ENCODE data around the gene SPEG.

DNA sequence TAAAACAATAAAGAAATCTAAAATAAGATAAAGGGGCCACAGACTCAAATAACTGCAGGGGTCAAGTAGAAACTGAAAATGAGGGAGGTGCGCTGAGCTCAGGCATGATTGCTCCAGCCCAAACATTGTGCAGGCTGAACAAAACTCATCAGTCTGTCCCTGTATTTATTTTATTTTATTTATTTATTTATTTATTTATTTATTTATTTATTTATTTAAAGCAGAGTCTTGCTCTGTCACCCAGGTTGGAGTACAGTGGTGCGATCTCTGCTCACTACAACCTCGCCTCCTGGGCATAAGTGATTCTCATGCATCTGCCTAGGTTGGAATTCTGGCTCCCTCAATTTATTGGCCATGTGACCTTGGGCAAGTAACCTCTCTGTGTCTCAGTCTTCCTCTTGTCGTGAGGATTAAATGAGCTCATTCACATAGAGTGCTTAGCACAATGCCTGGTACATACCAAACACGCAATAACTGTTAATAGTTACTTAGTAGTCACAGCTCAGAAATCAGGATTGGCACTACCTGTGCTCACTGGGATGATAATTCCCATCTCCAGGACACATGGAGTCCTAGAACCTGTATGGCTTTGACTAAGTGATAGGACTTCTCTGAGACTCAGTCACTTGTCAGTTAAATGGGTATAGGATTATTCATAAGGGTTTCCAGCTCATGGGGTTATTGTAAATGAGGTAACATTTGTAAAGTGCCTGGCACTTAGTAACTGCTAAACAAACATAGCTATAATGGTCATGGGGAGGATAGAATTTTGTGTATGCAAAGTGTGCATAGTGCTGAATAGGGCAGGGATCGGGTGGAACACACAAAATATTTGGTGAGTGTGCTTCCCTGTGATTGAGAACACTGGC lies 6.0 kb downstream of the SPEG start:
- TF ChIP-seq, protein P1, sequence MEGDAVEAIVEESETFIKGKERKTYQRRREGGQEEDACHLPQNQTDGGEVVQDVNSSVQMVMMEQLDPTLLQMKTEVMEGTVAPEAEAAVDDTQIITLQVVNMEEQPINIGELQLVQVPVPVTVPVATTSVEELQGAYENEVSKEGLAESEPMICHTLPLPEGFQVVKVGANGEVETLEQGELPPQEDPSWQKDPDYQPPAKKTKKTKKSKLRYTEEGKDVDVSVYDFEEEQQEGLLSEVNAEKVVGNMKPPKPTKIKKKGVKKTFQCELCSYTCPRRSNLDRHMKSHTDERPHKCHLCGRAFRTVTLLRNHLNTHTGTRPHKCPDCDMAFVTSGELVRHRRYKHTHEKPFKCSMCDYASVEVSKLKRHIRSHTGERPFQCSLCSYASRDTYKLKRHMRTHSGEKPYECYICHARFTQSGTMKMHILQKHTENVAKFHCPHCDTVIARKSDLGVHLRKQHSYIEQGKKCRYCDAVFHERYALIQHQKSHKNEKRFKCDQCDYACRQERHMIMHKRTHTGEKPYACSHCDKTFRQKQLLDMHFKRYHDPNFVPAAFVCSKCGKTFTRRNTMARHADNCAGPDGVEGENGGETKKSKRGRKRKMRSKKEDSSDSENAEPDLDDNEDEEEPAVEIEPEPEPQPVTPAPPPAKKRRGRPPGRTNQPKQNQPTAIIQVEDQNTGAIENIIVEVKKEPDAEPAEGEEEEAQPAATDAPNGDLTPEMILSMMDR (IDR thresholded peaks at IDR 0.05), result no peak
- TF ChIP-seq EZH2 (IDR thresholded peaks at IDR 0.05) (no peak), EZH2phosphoT487 (IDR thresholded peaks at IDR 0.05) (no peak)

All from neural progenitor cell (in vitro differentiated cells).